Skeletal muscle satellite cell (primary cell): ENCODE results near the gene ZNF492.
"Not testable (repeated sequence)": the region's sequence is repeated elsewhere in the genome, so short reads cannot be mapped to it uniquely, and the experiment has no call there.

Experiments
- H3K27me3 ChIP-seq: 2 replicates; pipeline ENCODE4 v1.7.0; 2013; ENCODE audit warnings: low read length; ENCODE audit not compliant: control insufficient read depth, insufficient read depth
- H3K36me3 ChIP-seq: 2 replicates; pipeline ENCODE4 v1.7.0; 2013; ENCODE audit warnings: mild to moderate bottlenecking, control low read depth, low read length; ENCODE audit not compliant: insufficient read depth
- H3K4me1 ChIP-seq: 2 replicates; pipeline ENCODE4 v1.7.0; 2013; ENCODE audit warnings: low read length; ENCODE audit not compliant: control insufficient read depth, insufficient read depth
- H3K4me2 ChIP-seq: 2 replicates; pipeline ENCODE4 v1.7.0; 2013; ENCODE audit warnings: mild to moderate bottlenecking, low read length
- H3K4me3 ChIP-seq: 2 replicates; pipeline ENCODE4 v1.7.0; 2013; ENCODE audit warnings: low read length
- H3K9ac ChIP-seq: 2 replicates; pipeline ENCODE4 v1.7.0; 2013; ENCODE audit warnings: mild to moderate bottlenecking, low read depth, low read length, moderate library complexity
- H3K9me3 ChIP-seq: replicated peaks from 2 replicates; pipeline ENCODE4 v1.7.0; 2013; ENCODE audit warnings: mild to moderate bottlenecking, control low read depth, low read length

Gene ZNF492

GRCh38 chr19:22606212-22606553 is 27.9 kb upstream of the ZNF492 start:
- H3K36me3 ChIP-seq, result no peaks in the 10 kb centered on the region
- H3K9me3 ChIP-seq, result peaks cover 13% of the 10 kb centered on the region
- no peaks in the 10 kb centered on the region for H3K27me3 ChIP-seq
- no peak overlapping the region for H3K9ac ChIP-seq
- H3K4me2 ChIP-seq, result no peak overlapping the region
- no peaks in the 10 kb centered on the region for H3K4me1 ChIP-seq
- no peak overlapping the region for H3K4me3 ChIP-seq

GRCh38 chr19:22606954-22607652 is 27.0 kb upstream of the ZNF492 start:
- H3K9ac ChIP-seq, result no peak overlapping the region
- H3K4me1 ChIP-seq, result no peaks in the 10 kb centered on the region
- no peaks in the 10 kb centered on the region for H3K27me3 ChIP-seq
- no peak overlapping the region for H3K4me2 ChIP-seq
- H3K36me3 ChIP-seq, result no peaks in the 10 kb centered on the region
- peaks cover 13% of the 10 kb centered on the region for H3K9me3 ChIP-seq
- H3K4me3 ChIP-seq, result no peak overlapping the region

GRCh38 chr19:22607653-22608430 is 26.3 kb upstream of the ZNF492 start:
- H3K36me3 ChIP-seq, result no peaks in the 10 kb centered on the region
- no peak overlapping the region for H3K9ac ChIP-seq
- H3K4me1 ChIP-seq, result no peaks in the 10 kb centered on the region
- no peak overlapping the region for H3K4me2 ChIP-seq
- H3K9me3 ChIP-seq, result peaks cover 13% of the 10 kb centered on the region
- no peak overlapping the region for H3K4me3 ChIP-seq
- H3K27me3 ChIP-seq, result no peaks in the 10 kb centered on the region

- H3K4me2 ChIP-seq, result no peak overlapping the region
- no peaks in the 10 kb centered on the region for H3K4me1 ChIP-seq
- H3K9ac ChIP-seq, result no peak overlapping the region
- H3K36me3 ChIP-seq, result no peaks in the 10 kb centered on the region
- H3K27me3 ChIP-seq, result no peaks in the 10 kb centered on the region
- no peak overlapping the region for H3K4me3 ChIP-seq
- peaks cover 13% of the 10 kb centered on the region for H3K9me3 ChIP-seq
Observed at GRCh38 chr19:22608441-22608840, 25.7 kb upstream of the ZNF492 start.

GRCh38 chr19:22609630-22610029 is 24.5 kb upstream of the ZNF492 start:
- Histone ChIP-seq H3K9ac (no peak overlapping the region), H3K4me2 (no peak overlapping the region), H3K4me3 (no peak overlapping the region), H3K36me3 (no peaks in the 10 kb centered on the region), H3K9me3 (peaks cover 12% of the 10 kb centered on the region), H3K27me3 (no peaks in the 10 kb centered on the region), H3K4me1 (no peaks in the 10 kb centered on the region)

- H3K36me3 ChIP-seq, result no peaks in the 10 kb centered on the region
- peaks cover 7% of the 10 kb centered on the region for H3K9me3 ChIP-seq
- H3K4me2 ChIP-seq, result no peak overlapping the region
Observed at GRCh38 chr19:22610121-22610520, 24.0 kb upstream of the ZNF492 start.

GRCh38 chr19:22612316-22612715 is 21.8 kb upstream of the ZNF492 start:
- no peaks in the 10 kb centered on the region for H3K36me3 ChIP-seq
- H3K27me3 ChIP-seq, result no peaks in the 10 kb centered on the region
- H3K4me1 ChIP-seq, result no peaks in the 10 kb centered on the region
- peaks cover 3% of the 10 kb centered on the region for H3K9me3 ChIP-seq
- no peak overlapping the region for H3K9ac ChIP-seq
- H3K4me2 ChIP-seq, result no peak overlapping the region
- H3K4me3 ChIP-seq, result no peak overlapping the region

More at GRCh38 chr19:22610121-22610520, 24.0 kb upstream of the ZNF492 start:
- no peaks in the 10 kb centered on the region for H3K4me1 ChIP-seq
- H3K4me3 ChIP-seq, result no peak overlapping the region
- H3K27me3 ChIP-seq, result no peaks in the 10 kb centered on the region
- no peak overlapping the region for H3K9ac ChIP-seq

GRCh38 chr19:22616659-22617058 is 17.5 kb upstream of the ZNF492 start:
- H3K27me3 ChIP-seq, result no peaks in the 10 kb centered on the region
- H3K4me3 ChIP-seq, result no peak overlapping the region
- H3K9me3 ChIP-seq, result peaks cover 3% of the 10 kb centered on the region
- no peak overlapping the region for H3K4me2 ChIP-seq
- H3K9ac ChIP-seq, result no peak overlapping the region
- no peaks in the 10 kb centered on the region for H3K4me1 ChIP-seq
- no peaks in the 10 kb centered on the region for H3K36me3 ChIP-seq

GRCh38 chr19:22617181-22617580 is 16.9 kb upstream of the ZNF492 start:
- not testable (repeated sequence) for H3K36me3 ChIP-seq, H3K4me2 ChIP-seq, H3K4me1 ChIP-seq, H3K9me3 ChIP-seq, H3K4me3 ChIP-seq, H3K27me3 ChIP-seq, H3K9ac ChIP-seq

- no peaks in the 10 kb centered on the region for H3K36me3 ChIP-seq
- H3K27me3 ChIP-seq, result no peaks in the 10 kb centered on the region
- H3K4me1 ChIP-seq, result no peaks in the 10 kb centered on the region
- no peak overlapping the region for H3K4me2 ChIP-seq
- H3K4me3 ChIP-seq, result no peak overlapping the region
- peaks cover 3% of the 10 kb centered on the region for H3K9me3 ChIP-seq
- H3K9ac ChIP-seq, result no peak overlapping the region
Observed at GRCh38 chr19:22617614-22618320, 16.4 kb upstream of the ZNF492 start.

GRCh38 chr19:22619371-22619770 is 14.8 kb upstream of the ZNF492 start:
- H3K4me1 ChIP-seq, result no peaks in the 10 kb centered on the region
- H3K4me3 ChIP-seq, result no peak overlapping the region
- no peak overlapping the region for H3K4me2 ChIP-seq
- H3K27me3 ChIP-seq, result no peaks in the 10 kb centered on the region
- peaks cover 3% of the 10 kb centered on the region for H3K9me3 ChIP-seq
- H3K36me3 ChIP-seq, result no peaks in the 10 kb centered on the region
- H3K9ac ChIP-seq, result no peak overlapping the region
